WTC11 (cell line): Measurements from ENCODE around the gene MEF2B. TPM values are rescaled to one million over a fixed set of nuclear protein-coding genes. Genes with fewer than 3 reads are reported as not detected.

Experiments used
- ATAC-seq: fragments of 200-7000 bp; cut with Tn5 transposase; 2 replicates; pipeline ENCODE4 v1.10.0; 2021; ENCODE audit warnings: mild to moderate bottlenecking, moderate library complexity
- CTCF ChIA-PET: fragments of 300-600 bp; sonication (Branson Sonifier 250); formaldehyde crosslinking; loops from one replicate; lab custom pipeline; 2021; ENCODE audit warnings: antibody characterized with exemption; lab: Charles Lee
- POLR2A ChIA-PET: fragments of 350-600 bp; sonication (Branson Sonifier 250); formaldehyde crosslinking; loops from one replicate; lab custom pipeline; 2021; ENCODE audit warnings: antibody characterized with exemption; lab: Charles Lee
- DNase-seq: peaks from one replicate; pipeline ENCODE4 v3.0.0; 2021; ENCODE audit warnings: low spot score
- H3K27ac Mint-ChIP-seq: 2 replicates; pipeline ENCODE4 v1.8.0; 2021; ENCODE audit warnings: mixed read lengths
- H3K27me3 Mint-ChIP-seq: 2 replicates; pipeline ENCODE4 v1.8.0; 2021; ENCODE audit warnings: low read depth, mild to moderate bottlenecking, moderate library complexity, mixed read lengths
- H3K36me3 Mint-ChIP-seq: 2 replicates; pipeline ENCODE4 v1.8.0; 2021; ENCODE audit warnings: mixed read lengths
- H3K4me1 Mint-ChIP-seq: 2 replicates; pipeline ENCODE4 v1.8.0; 2022; ENCODE audit warnings: mixed read lengths
- H3K4me3 Mint-ChIP-seq: 2 replicates; pipeline ENCODE4 v1.8.0; 2021; ENCODE audit warnings: mild to moderate bottlenecking, moderate library complexity, mixed read lengths
- H3K9me3 Mint-ChIP-seq: 2 replicates; pipeline ENCODE4 v1.8.0; 2021; ENCODE audit warnings: mixed read lengths
- ATF1 ChIP-seq: sonication (generic); formaldehyde crosslinking; IDR thresholded peaks from 2 replicates; pipeline ENCODE4 v1.8.1; 2023; ENCODE audit warnings: mild to moderate bottlenecking, moderate library complexity, missing genetic modification reagents
- ELF4 ChIP-seq: sonication (generic); formaldehyde crosslinking; IDR thresholded peaks from 2 replicates; pipeline ENCODE4 v1.8.1; 2022; ENCODE audit warnings: low read depth, mild to moderate bottlenecking, moderate library complexity, missing genetic modification reagents
- ETV6 ChIP-seq: sonication (generic); formaldehyde crosslinking; IDR thresholded peaks from 2 replicates; pipeline ENCODE4 v1.8.1; 2022; ENCODE audit warnings: mild to moderate bottlenecking, missing genetic modification reagents
- FOXJ3 ChIP-seq: sonication (generic); formaldehyde crosslinking; IDR thresholded peaks from 2 replicates; pipeline ENCODE4 v1.9.0; 2021; ENCODE audit warnings: missing genetic modification reagents, mild to moderate bottlenecking, borderline replicate concordance
- GABPB1 ChIP-seq: sonication (generic); formaldehyde crosslinking; IDR thresholded peaks from 2 replicates; pipeline ENCODE4 v1.8.1; 2023; ENCODE audit warnings: mild to moderate bottlenecking, missing genetic modification reagents
- IRF2 ChIP-seq: sonication (generic); formaldehyde crosslinking; IDR thresholded peaks from 2 replicates; pipeline ENCODE4 v1.8.0; 2022; ENCODE audit warnings: low read depth, missing genetic modification reagents, borderline replicate concordance
- JAZF1 ChIP-seq: fragments of 250-450 bp; sonication (Bioruptor Pico); IDR thresholded peaks from 2 replicates; pipeline ENCODE4 v1.9.0; 2021; ENCODE audit warnings: moderate library complexity, mild to moderate bottlenecking, inconsistent platforms
- KAT7 ChIP-seq: sonication (generic); formaldehyde crosslinking; IDR thresholded peaks from 2 replicates; pipeline ENCODE4 v1.8.1; 2023; ENCODE audit warnings: missing genetic modification reagents, mild to moderate bottlenecking, borderline replicate concordance
- MYBL2 ChIP-seq: sonication (generic); formaldehyde crosslinking; IDR thresholded peaks from 2 replicates; pipeline ENCODE4 v1.8.1; 2023; ENCODE audit warnings: mild to moderate bottlenecking, moderate library complexity, missing genetic modification reagents
- SMAD3 ChIP-seq: sonication (generic); formaldehyde crosslinking; IDR thresholded peaks from 2 replicates; pipeline ENCODE4 v1.8.0; 2022; ENCODE audit warnings: missing genetic modification reagents, mild to moderate bottlenecking, borderline replicate concordance
- TEAD1 ChIP-seq: sonication (generic); formaldehyde crosslinking; IDR thresholded peaks from 2 replicates; pipeline ENCODE4 v1.8.0; 2022; ENCODE audit warnings: mild to moderate bottlenecking, missing genetic modification reagents
- ZNF416 ChIP-seq: fragments of 250-450 bp; sonication (Bioruptor Pico); IDR thresholded peaks from 2 replicates; pipeline ENCODE4 v1.9.0; 2021; ENCODE audit warnings: mild to moderate bottlenecking, inconsistent platforms
- total RNA-seq: library from RNA; stranded (reverse); gene quantifications from 3 replicates; pipeline ENCODE4 v1.2.3, GENCODE V29; 2021
- TF ChIP-seq, protein P1 (sequence below): sonication (generic); formaldehyde crosslinking; IDR thresholded peaks from 2 replicates; pipeline ENCODE4 v1.8.1; 2022; ENCODE audit warnings: low read depth, missing genetic modification reagents, borderline replicate concordance
- TF ChIP-seq, protein P2 (sequence below): sonication (generic); formaldehyde crosslinking; IDR thresholded peaks from 2 replicates; pipeline ENCODE4 v1.8.0; 2023; ENCODE audit warnings: missing genetic modification reagents, mild to moderate bottlenecking, borderline replicate concordance
- TF ChIP-seq, protein P3 (sequence below): fragments of 250-450 bp; sonication (Bioruptor Pico); IDR thresholded peaks from 2 replicates; pipeline ENCODE4 v1.8.0; 2021; ENCODE audit warnings: mild to moderate bottlenecking
- TF ChIP-seq, protein P4 (sequence below): fragments of 250-450 bp; sonication (Bioruptor Pico); IDR thresholded peaks from 2 replicates; pipeline ENCODE4 v1.9.0; 2021; ENCODE audit warnings: moderate library complexity, mild to moderate bottlenecking, inconsistent platforms, borderline replicate concordance
- TF ChIP-seq, protein P5 (sequence below): sonication (generic); formaldehyde crosslinking; IDR thresholded peaks from 2 replicates; pipeline ENCODE4 v1.8.0; 2023; ENCODE audit warnings: mild to moderate bottlenecking, missing genetic modification reagents
- TF ChIP-seq, protein P6 (sequence below): sonication (generic); formaldehyde crosslinking; IDR thresholded peaks from 2 replicates; pipeline ENCODE4 v1.8.0; 2022; ENCODE audit warnings: missing genetic modification reagents

The MEF2B gene
- total RNA-seq, 1 experiment from 2014 or later = 1.7 TPM

DNA sequence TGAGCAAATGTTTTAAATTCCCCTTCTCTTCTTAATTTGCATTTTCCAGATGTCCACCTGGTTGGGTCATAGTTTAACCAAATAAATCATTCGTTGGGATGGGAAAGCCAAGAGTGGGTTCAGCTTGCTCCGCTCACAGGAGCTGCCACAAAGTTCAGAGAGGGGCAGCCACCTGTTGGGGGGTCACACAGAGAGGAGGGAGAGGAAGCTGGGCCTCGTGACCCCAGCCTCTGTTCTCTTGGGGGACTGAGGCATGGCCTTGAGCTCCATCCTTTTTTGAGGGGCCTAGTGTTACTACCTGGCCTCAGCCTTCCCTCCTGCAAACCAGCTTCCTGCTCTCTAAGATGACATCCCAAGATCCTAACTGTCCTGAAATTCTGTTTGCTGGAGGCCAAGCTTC lies 2.5 kb downstream of the MEF2B start:
- POLR2A ChIA-PET = interaction anchor here (0.5 to 0.7 kb wide), 2 partner anchors 19 to 116 kb away, joined by 3 read pairs; no protein-coding TSS in a partner anchor
- Mint-ChIP-seq H3K36me3 (no peaks in the 10 kb centered on the region), H3K4me3 (no peak overlapping the region), H3K9me3 (no peaks in the 10 kb centered on the region), H3K4me1 (peaks cover 15% of the 10 kb centered on the region), H3K27me3 (peaks cover 57% of the 10 kb centered on the region), H3K27ac (no peak overlapping the region)
- ATAC-seq (no peak), DNase-seq (no peak)
- CTCF ChIA-PET = interaction anchor here (0.5 to 3.3 kb wide), 3 partner anchors 20 to 55 kb away, joined by 3 to 32 read pairs (median 5); no protein-coding TSS in a partner anchor
- TF ChIP-seq, protein P1, sequence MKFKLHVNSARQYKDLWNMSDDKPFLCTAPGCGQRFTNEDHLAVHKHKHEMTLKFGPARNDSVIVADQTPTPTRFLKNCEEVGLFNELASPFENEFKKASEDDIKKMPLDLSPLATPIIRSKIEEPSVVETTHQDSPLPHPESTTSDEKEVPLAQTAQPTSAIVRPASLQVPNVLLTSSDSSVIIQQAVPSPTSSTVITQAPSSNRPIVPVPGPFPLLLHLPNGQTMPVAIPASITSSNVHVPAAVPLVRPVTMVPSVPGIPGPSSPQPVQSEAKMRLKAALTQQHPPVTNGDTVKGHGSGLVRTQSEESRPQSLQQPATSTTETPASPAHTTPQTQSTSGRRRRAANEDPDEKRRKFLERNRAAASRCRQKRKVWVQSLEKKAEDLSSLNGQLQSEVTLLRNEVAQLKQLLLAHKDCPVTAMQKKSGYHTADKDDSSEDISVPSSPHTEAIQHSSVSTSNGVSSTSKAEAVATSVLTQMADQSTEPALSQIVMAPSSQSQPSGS (CRISPR knock-in tag) = no peak
- TF ChIP-seq SMAD3 (CRISPR knock-in tag) (no peak), FOXJ3 (CRISPR knock-in tag) (no peak), MYBL2 (CRISPR knock-in tag) (no peak), IRF2 (CRISPR knock-in tag) (no peak), TEAD1 (CRISPR knock-in tag) (no peak), ELF4 (CRISPR knock-in tag) (no peak), GABPB1 (CRISPR knock-in tag) (no peak), ATF1 (no peak), KAT7 (no peak), ZNF416 (no peak)
- TF ChIP-seq, protein P2, sequence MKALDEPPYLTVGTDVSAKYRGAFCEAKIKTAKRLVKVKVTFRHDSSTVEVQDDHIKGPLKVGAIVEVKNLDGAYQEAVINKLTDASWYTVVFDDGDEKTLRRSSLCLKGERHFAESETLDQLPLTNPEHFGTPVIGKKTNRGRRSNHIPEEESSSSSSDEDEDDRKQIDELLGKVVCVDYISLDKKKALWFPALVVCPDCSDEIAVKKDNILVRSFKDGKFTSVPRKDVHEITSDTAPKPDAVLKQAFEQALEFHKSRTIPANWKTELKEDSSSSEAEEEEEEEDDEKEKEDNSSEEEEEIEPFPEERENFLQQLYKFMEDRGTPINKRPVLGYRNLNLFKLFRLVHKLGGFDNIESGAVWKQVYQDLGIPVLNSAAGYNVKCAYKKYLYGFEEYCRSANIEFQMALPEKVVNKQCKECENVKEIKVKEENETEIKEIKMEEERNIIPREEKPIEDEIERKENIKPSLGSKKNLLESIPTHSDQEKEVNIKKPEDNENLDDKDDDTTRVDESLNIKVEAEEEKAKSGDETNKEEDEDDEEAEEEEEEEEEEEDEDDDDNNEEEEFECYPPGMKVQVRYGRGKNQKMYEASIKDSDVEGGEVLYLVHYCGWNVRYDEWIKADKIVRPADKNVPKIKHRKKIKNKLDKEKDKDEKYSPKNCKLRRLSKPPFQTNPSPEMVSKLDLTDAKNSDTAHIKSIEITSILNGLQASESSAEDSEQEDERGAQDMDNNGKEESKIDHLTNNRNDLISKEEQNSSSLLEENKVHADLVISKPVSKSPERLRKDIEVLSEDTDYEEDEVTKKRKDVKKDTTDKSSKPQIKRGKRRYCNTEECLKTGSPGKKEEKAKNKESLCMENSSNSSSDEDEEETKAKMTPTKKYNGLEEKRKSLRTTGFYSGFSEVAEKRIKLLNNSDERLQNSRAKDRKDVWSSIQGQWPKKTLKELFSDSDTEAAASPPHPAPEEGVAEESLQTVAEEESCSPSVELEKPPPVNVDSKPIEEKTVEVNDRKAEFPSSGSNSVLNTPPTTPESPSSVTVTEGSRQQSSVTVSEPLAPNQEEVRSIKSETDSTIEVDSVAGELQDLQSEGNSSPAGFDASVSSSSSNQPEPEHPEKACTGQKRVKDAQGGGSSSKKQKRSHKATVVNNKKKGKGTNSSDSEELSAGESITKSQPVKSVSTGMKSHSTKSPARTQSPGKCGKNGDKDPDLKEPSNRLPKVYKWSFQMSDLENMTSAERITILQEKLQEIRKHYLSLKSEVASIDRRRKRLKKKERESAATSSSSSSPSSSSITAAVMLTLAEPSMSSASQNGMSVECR (CRISPR knock-in tag) = no peak
- TF ChIP-seq, protein P3, sequence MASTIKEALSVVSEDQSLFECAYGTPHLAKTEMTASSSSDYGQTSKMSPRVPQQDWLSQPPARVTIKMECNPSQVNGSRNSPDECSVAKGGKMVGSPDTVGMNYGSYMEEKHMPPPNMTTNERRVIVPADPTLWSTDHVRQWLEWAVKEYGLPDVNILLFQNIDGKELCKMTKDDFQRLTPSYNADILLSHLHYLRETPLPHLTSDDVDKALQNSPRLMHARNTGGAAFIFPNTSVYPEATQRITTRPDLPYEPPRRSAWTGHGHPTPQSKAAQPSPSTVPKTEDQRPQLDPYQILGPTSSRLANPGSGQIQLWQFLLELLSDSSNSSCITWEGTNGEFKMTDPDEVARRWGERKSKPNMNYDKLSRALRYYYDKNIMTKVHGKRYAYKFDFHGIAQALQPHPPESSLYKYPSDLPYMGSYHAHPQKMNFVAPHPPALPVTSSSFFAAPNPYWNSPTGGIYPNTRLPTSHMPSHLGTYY = no peak
- TF ChIP-seq, protein P4, sequence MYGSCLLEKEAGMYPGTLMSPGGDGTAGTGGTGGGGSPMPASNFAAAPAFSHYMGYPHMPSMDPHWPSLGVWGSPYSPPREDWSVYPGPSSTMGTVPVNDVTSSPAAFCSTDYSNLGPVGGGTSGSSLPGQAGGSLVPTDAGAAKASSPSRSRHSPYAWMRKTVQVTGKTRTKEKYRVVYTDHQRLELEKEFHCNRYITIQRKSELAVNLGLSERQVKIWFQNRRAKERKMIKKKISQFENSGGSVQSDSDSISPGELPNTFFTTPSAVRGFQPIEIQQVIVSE (CRISPR knock-in tag) = no peak

DNA sequence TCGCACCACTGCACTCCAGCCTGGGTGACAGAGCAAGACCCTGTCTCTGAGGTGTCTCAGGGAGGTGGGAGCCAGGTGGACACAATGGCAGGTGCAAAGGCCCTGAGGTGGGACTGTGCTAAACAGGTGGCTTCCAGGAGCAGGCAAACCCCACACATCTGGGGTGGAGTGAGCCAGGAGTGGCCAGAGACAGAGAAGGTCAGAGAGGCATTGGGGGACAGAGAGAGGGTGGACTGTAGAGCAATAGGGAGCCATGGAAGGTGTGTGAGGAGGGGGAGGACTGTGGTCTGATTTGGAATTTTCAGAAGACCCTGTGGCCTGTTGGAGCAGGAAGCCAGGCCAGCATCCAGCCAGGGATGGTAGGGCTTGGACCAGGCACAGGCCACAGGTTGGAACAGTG lies 4.7 kb downstream of the MEF2B start:
- no peaks in the 10 kb centered on the region for H3K36me3 Mint-ChIP-seq
- peaks cover 47% of the 10 kb centered on the region for H3K27me3 Mint-ChIP-seq
- H3K4me3 Mint-ChIP-seq = no peak overlapping the region
- H3K4me1 Mint-ChIP-seq = peaks cover 14% of the 10 kb centered on the region
- H3K27ac Mint-ChIP-seq = no peak overlapping the region
- ChIA-PET POLR2A (no interaction called here), CTCF (no interaction called here)
- ATAC-seq (no peak), DNase-seq (no peak)
- no peaks in the 10 kb centered on the region for H3K9me3 Mint-ChIP-seq
- no peak for TF ChIP-seq JAZF1 (CRISPR knock-in tag)
- TF ChIP-seq, protein P5, sequence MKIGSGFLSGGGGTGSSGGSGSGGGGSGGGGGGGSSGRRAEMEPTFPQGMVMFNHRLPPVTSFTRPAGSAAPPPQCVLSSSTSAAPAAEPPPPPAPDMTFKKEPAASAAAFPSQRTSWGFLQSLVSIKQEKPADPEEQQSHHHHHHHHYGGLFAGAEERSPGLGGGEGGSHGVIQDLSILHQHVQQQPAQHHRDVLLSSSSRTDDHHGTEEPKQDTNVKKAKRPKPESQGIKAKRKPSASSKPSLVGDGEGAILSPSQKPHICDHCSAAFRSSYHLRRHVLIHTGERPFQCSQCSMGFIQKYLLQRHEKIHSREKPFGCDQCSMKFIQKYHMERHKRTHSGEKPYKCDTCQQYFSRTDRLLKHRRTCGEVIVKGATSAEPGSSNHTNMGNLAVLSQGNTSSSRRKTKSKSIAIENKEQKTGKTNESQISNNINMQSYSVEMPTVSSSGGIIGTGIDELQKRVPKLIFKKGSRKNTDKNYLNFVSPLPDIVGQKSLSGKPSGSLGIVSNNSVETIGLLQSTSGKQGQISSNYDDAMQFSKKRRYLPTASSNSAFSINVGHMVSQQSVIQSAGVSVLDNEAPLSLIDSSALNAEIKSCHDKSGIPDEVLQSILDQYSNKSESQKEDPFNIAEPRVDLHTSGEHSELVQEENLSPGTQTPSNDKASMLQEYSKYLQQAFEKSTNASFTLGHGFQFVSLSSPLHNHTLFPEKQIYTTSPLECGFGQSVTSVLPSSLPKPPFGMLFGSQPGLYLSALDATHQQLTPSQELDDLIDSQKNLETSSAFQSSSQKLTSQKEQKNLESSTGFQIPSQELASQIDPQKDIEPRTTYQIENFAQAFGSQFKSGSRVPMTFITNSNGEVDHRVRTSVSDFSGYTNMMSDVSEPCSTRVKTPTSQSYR (CRISPR knock-in tag) = no peak
- TF ChIP-seq MYBL2 (CRISPR knock-in tag) = no peak
- TF ChIP-seq, protein P6, sequence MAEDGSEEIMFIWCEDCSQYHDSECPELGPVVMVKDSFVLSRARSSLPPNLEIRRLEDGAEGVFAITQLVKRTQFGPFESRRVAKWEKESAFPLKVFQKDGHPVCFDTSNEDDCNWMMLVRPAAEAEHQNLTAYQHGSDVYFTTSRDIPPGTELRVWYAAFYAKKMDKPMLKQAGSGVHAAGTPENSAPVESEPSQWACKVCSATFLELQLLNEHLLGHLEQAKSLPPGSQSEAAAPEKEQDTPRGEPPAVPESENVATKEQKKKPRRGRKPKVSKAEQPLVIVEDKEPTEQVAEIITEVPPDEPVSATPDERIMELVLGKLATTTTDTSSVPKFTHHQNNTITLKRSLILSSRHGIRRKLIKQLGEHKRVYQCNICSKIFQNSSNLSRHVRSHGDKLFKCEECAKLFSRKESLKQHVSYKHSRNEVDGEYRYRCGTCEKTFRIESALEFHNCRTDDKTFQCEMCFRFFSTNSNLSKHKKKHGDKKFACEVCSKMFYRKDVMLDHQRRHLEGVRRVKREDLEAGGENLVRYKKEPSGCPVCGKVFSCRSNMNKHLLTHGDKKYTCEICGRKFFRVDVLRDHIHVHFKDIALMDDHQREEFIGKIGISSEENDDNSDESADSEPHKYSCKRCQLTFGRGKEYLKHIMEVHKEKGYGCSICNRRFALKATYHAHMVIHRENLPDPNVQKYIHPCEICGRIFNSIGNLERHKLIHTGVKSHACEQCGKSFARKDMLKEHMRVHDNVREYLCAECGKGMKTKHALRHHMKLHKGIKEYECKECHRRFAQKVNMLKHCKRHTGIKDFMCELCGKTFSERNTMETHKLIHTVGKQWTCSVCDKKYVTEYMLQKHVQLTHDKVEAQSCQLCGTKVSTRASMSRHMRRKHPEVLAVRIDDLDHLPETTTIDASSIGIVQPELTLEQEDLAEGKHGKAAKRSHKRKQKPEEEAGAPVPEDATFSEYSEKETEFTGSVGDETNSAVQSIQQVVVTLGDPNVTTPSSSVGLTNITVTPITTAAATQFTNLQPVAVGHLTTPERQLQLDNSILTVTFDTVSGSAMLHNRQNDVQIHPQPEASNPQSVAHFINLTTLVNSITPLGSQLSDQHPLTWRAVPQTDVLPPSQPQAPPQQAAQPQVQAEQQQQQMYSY = no peak
- TF ChIP-seq, protein P1 (CRISPR knock-in tag) = no peak
- no peak for TF ChIP-seq ETV6 (CRISPR knock-in tag)
